ENCODE measurements around the gene NRXN3. TPM values are rescaled to one million over a fixed set of nuclear protein-coding genes. Genes with fewer than 3 reads are reported as not detected.

NRXN3 gene
- total RNA-seq, 2 donors from 2014 or later: 1.2 to 7.8 TPM

DNA sequence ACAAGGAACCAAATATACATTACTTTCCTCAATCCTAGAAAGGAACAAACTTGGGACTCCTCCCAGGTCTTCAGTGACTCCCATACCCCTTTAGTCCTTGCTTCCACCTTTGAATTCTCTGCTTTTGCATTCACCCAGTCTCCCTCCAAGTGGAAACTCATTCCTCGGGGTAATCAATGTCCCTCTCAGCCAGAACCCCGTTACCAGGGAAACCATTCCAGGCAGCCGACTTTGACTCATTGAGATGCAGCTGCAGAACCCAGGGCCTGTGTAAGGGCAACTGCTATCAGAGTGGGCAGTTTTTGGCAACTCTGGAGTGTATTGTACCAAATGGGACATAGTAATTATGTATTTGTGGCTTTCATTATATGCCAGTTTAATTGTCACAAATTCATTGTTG lies 186.2 kb downstream of the NRXN3 start:
- no peak overlapping the region for H3K27ac ChIP-seq
- no peaks in the 10 kb centered on the region for H3K27me3 ChIP-seq
- H3K36me3 ChIP-seq: no peaks in the 10 kb centered on the region
- no peaks in the 10 kb centered on the region for H3K9me3 ChIP-seq
- TF ChIP-seq, protein P1, sequence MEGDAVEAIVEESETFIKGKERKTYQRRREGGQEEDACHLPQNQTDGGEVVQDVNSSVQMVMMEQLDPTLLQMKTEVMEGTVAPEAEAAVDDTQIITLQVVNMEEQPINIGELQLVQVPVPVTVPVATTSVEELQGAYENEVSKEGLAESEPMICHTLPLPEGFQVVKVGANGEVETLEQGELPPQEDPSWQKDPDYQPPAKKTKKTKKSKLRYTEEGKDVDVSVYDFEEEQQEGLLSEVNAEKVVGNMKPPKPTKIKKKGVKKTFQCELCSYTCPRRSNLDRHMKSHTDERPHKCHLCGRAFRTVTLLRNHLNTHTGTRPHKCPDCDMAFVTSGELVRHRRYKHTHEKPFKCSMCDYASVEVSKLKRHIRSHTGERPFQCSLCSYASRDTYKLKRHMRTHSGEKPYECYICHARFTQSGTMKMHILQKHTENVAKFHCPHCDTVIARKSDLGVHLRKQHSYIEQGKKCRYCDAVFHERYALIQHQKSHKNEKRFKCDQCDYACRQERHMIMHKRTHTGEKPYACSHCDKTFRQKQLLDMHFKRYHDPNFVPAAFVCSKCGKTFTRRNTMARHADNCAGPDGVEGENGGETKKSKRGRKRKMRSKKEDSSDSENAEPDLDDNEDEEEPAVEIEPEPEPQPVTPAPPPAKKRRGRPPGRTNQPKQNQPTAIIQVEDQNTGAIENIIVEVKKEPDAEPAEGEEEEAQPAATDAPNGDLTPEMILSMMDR (IDR thresholded peaks at IDR 0.05): no peak
- H3K4me1 ChIP-seq: no peaks in the 10 kb centered on the region
- no peak overlapping the region for H3K9ac ChIP-seq (ENCODE audit: low read depth in 2 of 2, low read length in 2 of 2)
- no peak for DNase-seq
- intact Hi-C loops (cut with DNase I): no loop called here
- H3K4me3 ChIP-seq: no peak overlapping the region

DNA sequence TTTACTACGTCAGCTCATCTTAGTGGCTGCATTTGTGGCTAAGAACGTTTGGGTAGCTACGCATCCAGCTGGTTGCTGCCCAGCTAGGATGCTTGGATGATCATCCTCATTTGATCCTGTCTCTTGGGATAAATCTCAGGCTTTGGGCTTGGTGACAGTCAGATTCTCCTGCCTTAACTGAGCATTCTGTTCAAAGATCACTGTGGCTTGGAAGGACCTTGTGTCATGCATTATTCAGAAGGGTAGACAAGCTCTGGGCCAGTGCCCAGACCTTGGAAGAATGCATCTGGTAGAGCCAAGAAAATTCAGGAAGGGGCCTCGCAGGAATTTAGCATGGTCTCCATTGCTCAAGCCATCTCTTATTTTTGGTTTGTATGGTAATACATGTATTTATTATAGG lies 188.4 kb downstream of the NRXN3 start:
- H3K9ac ChIP-seq (ENCODE audit: low read depth in 2 of 2, low read length in 2 of 2): no peak overlapping the region
- H3K9me3 ChIP-seq: no peaks in the 10 kb centered on the region
- no peaks in the 10 kb centered on the region for H3K4me1 ChIP-seq
- TF ChIP-seq, protein P1 (IDR thresholded peaks at IDR 0.05): no peak
- no peak overlapping the region for H3K4me3 ChIP-seq
- no peaks in the 10 kb centered on the region for H3K27me3 ChIP-seq
- intact Hi-C loops (cut with DNase I): no loop called here
- no peak for DNase-seq
- H3K27ac ChIP-seq: no peak overlapping the region
- H3K36me3 ChIP-seq: no peaks in the 10 kb centered on the region

DNA sequence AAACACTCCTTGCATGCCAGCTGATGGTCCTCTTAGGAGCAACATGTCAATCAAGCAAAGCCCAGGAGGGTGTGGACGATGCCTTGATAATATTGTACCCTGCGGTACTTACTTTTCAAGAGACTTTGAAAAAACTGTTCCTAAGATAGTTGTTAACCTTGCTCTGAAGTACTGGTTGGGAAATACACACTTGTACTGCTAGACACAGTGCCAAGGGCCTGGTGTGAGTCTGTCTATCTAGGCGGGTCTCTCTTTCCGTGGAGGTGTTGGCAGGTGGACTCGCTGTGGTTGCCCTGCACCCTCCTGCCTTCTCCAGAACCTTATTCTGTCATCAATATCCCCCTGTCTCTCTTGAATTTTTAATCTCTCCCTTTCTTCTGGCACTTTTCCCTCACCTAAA lies 189.4 kb downstream of the NRXN3 start:
- intact Hi-C loops (cut with DNase I): no loop called here
- DNase-seq: no peak
- no peak overlapping the region for H3K4me3 ChIP-seq

DNA sequence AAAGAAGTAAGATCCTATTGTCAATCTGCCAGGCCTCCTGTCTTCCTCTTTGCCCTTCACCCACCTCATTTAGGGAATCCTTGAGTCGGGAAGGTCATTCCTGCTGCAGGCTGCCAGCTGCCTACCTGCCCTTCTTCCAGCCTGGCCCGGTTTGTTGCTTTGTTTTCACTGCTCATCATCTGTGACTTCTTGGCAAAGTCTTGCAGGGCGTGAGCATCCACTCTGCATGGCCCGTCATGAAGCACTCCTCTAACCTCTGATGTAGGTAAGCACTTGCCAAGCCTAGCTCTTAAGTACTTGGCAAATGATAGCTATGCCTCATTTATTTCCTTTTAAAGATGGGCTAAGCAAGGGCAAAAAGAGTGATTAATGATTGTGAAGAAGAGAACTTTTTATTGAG lies 192.8 kb downstream of the NRXN3 start:
- TF ChIP-seq, protein P1 (IDR thresholded peaks at IDR 0.05): no peak
- Histone ChIP-seq H3K27ac (no peak overlapping the region), H3K27me3 (no peaks in the 10 kb centered on the region), H3K4me3 (no peak overlapping the region), H3K9ac (ENCODE audit: low read depth in 2 of 2, low read length in 2 of 2) (no peak overlapping the region), H3K36me3 (no peaks in the 10 kb centered on the region), H3K4me1 (no peaks in the 10 kb centered on the region), H3K9me3 (no peaks in the 10 kb centered on the region)
- DNase-seq: no peak
- intact Hi-C loops (cut with DNase I): no loop called here

More for the DNA sequence above, 189.4 kb downstream of the NRXN3 start:
- Histone ChIP-seq H3K27me3 (no peaks in the 10 kb centered on the region), H3K9ac (ENCODE audit: low read depth in 2 of 2, low read length in 2 of 2) (no peak overlapping the region), H3K36me3 (no peaks in the 10 kb centered on the region), H3K9me3 (no peaks in the 10 kb centered on the region), H3K4me1 (no peaks in the 10 kb centered on the region), H3K27ac (no peak overlapping the region)
- TF ChIP-seq, protein P1 (IDR thresholded peaks at IDR 0.05): no peak

DNA sequence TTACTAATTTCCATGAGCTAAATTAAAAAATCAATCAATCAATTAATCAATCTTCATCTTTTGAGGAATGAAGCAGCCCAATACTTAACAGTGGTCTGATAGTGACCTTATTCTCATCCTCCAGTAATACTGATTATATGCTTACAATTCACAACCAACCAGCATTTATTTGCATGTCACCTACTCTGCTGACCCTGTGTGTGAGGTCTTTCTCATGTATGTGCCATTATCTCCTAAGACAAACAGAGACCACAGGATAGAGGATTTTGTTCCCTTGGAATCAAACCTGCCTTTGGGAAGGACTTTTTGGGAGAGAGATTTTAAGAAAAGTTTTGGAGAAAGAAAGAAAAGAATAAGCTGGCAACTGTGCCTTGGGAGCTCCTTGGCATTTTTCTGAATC lies 197.2 kb downstream of the NRXN3 start:
- no peak overlapping the region for H3K27ac ChIP-seq
- TF ChIP-seq, protein P1 (IDR thresholded peaks at IDR 0.05): no peak
- no peaks in the 10 kb centered on the region for H3K36me3 ChIP-seq
- DNase-seq: no peak
- H3K4me1 ChIP-seq: no peaks in the 10 kb centered on the region
- no peak overlapping the region for H3K9ac ChIP-seq (ENCODE audit: low read depth in 2 of 2, low read length in 2 of 2)
- H3K4me3 ChIP-seq: no peak overlapping the region
- H3K9me3 ChIP-seq: no peaks in the 10 kb centered on the region
- intact Hi-C loops (cut with DNase I): no loop called here
- no peaks in the 10 kb centered on the region for H3K27me3 ChIP-seq

DNA sequence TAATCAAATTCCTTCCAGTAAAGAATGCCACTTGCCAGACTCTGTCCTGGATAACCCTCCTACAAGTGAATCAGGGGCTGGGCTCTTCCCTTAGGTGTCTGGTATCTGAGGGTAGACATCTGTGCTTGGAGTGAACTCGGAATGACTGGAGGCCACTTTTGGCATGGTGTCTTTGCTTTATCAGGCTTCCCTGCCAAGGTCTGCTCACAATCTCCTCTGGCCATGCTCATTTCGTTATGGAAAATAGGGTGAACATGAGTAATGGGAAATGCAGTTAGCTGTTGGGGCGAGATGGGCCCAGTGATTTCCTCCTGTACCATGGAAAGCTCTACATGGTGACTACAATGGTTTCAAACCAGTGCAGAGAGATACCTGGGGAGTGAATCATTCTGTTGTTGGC lies 212.9 kb downstream of the NRXN3 start:
- DNase-seq: no peak
- TF ChIP-seq, protein P1 (IDR thresholded peaks at IDR 0.05): no peak
- Histone ChIP-seq H3K4me3 (no peak overlapping the region), H3K4me1 (no peaks in the 10 kb centered on the region), H3K9me3 (no peaks in the 10 kb centered on the region), H3K9ac (ENCODE audit: low read depth in 2 of 2, low read length in 2 of 2) (no peak overlapping the region), H3K27ac (no peak overlapping the region), H3K36me3 (no peaks in the 10 kb centered on the region), H3K27me3 (no peaks in the 10 kb centered on the region)
- intact Hi-C loops (cut with DNase I): no loop called here

All from colonic mucosa (tissue), 4 donors.